ENCODE data around the gene PTCRA.
"Not testable (repeated sequence)": the region's sequence is repeated elsewhere in the genome, so short reads cannot be mapped to it uniquely, and the experiment has no call there.

The PTCRA gene

GRCh38 chr6:42915732-42916131 is at the start of gene PTCRA:
Gene PTCRA, plus strand, starts transcription at chr6:42916053. Its CDS starts 17 bp downstream, at chr6:42916070.
- intact Hi-C loops (cut with DNase I), result no loop called here
- no peak for DNase-seq

GRCh38 chr6:42870145-42870936 is 45.5 kb upstream of the PTCRA start:
- intact Hi-C loops (cut with DNase I), result no loop called here
- no peak for DNase-seq

- intact Hi-C loops (cut with DNase I), result no loop called here
- DNase-seq, result no peak
These were observed 44.1 kb upstream of the PTCRA start for GRCh38 chr6:42871711-42872110.

- DNase-seq, result no peak
- intact Hi-C loops (cut with DNase I), result no loop called here
These were observed 42.5 kb upstream of the PTCRA start for GRCh38 chr6:42873313-42873712.

GRCh38 chr6:42877695-42878094 is 38.2 kb upstream of the PTCRA start:
- no peak for DNase-seq
- intact Hi-C loops (cut with DNase I), result loop anchor here (5.0 kb wide), 1 partner anchor 130 kb away; the partner anchor contains the start of gene TBCC

- peak; percentile 82 to 98 (median 88) for DNase-seq
- intact Hi-C loops (cut with DNase I), result loop anchor here (5.0 kb wide), 1 partner anchor 132 kb away; the partner anchor contains the start of gene TBCC
These were observed 36.2 kb upstream of the PTCRA start, which contains the start of gene RPL7L1 for GRCh38 chr6:42879372-42880239. Gene RPL7L1, plus strand, starts transcription at chr6:42879616. Its CDS starts 295 bp downstream, at chr6:42879911.

- intact Hi-C loops (cut with DNase I), result not testable (repeated sequence)
- DNase-seq, result peak in 1 of 10 donors; percentile 68
These were observed 35.5 kb upstream of the PTCRA start for GRCh38 chr6:42880240-42880817.

GRCh38 chr6:42880871-42881270 is 35.0 kb upstream of the PTCRA start:
- DNase-seq; intact Hi-C loops (cut with DNase I): not testable (repeated sequence)

- intact Hi-C loops (cut with DNase I), result no loop called here
- DNase-seq, result no peak
These were observed 30.2 kb upstream of the PTCRA start for GRCh38 chr6:42885702-42886101.

- intact Hi-C loops (cut with DNase I); DNase-seq: not testable (repeated sequence)
These were observed 27.7 kb upstream of the PTCRA start for GRCh38 chr6:42888201-42888600.

- intact Hi-C loops (cut with DNase I), result loop anchor here (10.0 kb wide), 1 partner anchor 105 kb away; the partner anchor contains the start of gene BICRAL
These were observed 26.0 kb upstream of the PTCRA start for GRCh38 chr6:42889815-42890214.

GRCh38 chr6:42890311-42891198 is 25.3 kb upstream of the PTCRA start:
- intact Hi-C loops (cut with DNase I), result loop anchor here (10.0 kb wide), 1 partner anchor 106 kb away; the partner anchor contains the start of gene BICRAL
- peak; percentile 87 to 99 (median 94) for DNase-seq

More at GRCh38 chr6:42889815-42890214, 26.0 kb upstream of the PTCRA start:
- no peak for DNase-seq

GRCh38 chr6:42891199-42891722 is 24.6 kb upstream of the PTCRA start:
- no peak for DNase-seq
- intact Hi-C loops (cut with DNase I), result loop anchor here (10.0 kb wide), 1 partner anchor 106 kb away; the partner anchor contains the start of gene BICRAL

- intact Hi-C loops (cut with DNase I), result loop anchor here (10.0 kb wide), 1 partner anchor 109 kb away; the partner anchor contains the start of gene BICRAL
- peak in 1 of 10 donors; percentile 5 for DNase-seq
These were observed 21.6 kb upstream of the PTCRA start for GRCh38 chr6:42894041-42894828.

- intact Hi-C loops (cut with DNase I), result loop anchor here (5.0 to 10.0 kb wide), 2 partner anchors 111 to 234 kb away; partner anchors contain the start of gene BICRAL
- DNase-seq, result no peak
These were observed 19.6 kb upstream of the PTCRA start for GRCh38 chr6:42896178-42896719.

GRCh38 chr6:42898891-42899361 is 16.9 kb upstream of the PTCRA start:
- intact Hi-C loops (cut with DNase I), result loop anchor here (5.0 to 10.0 kb wide), 2 partner anchors 114 to 237 kb away; partner anchors contain the start of gene BICRAL
- DNase-seq, result peak in 7 of 10 donors; percentile 52 to 90 (median 67)

- intact Hi-C loops (cut with DNase I), result loop anchor here (5.0 to 10.0 kb wide), 2 partner anchors 115 to 238 kb away; partner anchors contain the start of gene BICRAL
- DNase-seq, result no peak
These were observed 16.0 kb upstream of the PTCRA start for GRCh38 chr6:42899871-42900270.

Data from posterior cingulate gyrus (tissue), 11 donors.